GM10266 (cell line): Measurements from ENCODE around the gene LAMA3.

Experiments used
- DNase-seq: peaks from one replicate; pipeline ENCODE4 v3.0.0; 2012; ENCODE audit errors: extremely low spot score
- TF ChIP-seq, protein P1 (sequence below): IDR thresholded peaks from 2 replicates; pipeline ENCODE4 v1.5.1; 2012; ENCODE audit warnings: mild to moderate bottlenecking, low read depth; ENCODE audit not compliant: control insufficient read depth, insufficient read depth; ENCODE audit errors: missing control alignments

The LAMA3 gene

DNA sequence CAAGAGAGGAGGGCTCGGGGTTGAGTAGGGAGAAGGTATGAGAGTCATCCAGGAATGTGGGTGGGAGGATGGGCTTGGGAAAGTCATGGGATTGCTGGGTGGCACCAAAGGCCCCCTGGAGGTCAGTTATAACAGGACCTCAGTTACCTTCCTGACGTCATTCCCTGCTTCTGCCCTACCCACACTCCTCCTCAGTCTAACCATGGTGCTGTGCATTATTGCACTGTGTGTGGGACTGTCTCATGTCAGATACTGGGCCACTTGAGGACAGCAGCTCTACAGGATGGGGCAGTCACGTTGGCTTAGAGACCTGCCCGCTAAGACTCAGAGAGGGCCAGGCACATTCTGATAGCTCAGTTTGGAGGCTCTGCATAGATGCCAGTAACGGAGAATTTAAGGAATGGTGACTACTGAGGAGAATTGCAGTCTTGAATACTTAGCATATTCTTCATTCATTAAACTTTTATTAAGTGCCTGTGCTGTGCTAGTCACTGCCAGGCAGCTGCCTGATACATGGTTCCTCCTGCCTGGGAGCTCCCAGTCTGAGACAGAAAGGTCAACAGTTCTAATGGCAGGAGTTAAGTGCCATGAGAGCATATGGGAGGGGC lies 90.5 kb downstream of the LAMA3 start:
- no peak for DNase-seq
- TF ChIP-seq, protein P1, sequence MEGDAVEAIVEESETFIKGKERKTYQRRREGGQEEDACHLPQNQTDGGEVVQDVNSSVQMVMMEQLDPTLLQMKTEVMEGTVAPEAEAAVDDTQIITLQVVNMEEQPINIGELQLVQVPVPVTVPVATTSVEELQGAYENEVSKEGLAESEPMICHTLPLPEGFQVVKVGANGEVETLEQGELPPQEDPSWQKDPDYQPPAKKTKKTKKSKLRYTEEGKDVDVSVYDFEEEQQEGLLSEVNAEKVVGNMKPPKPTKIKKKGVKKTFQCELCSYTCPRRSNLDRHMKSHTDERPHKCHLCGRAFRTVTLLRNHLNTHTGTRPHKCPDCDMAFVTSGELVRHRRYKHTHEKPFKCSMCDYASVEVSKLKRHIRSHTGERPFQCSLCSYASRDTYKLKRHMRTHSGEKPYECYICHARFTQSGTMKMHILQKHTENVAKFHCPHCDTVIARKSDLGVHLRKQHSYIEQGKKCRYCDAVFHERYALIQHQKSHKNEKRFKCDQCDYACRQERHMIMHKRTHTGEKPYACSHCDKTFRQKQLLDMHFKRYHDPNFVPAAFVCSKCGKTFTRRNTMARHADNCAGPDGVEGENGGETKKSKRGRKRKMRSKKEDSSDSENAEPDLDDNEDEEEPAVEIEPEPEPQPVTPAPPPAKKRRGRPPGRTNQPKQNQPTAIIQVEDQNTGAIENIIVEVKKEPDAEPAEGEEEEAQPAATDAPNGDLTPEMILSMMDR: no peak

DNA sequence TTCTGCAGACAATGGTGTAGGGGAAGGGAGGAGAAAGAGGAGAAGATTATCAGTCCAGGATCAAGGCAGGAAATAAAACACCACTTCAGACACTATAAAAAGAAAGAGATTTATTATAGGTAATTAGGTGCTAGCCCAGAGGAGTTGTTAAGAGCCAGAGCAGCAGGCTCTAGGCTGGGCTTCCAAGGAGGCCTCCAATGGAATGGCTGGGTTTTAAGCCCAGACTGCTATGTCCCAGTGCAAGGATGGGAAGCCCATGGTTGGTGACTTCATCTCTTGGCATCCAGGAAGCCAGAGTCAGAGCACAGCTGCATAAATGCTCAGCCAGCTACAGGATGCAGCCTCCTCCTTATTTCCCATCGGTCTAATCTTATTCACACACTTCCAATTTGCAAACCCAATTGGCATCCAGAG lies 95.6 kb downstream of the LAMA3 start:
- TF ChIP-seq, protein P1: no peak
- DNase-seq: no peak

DNA sequence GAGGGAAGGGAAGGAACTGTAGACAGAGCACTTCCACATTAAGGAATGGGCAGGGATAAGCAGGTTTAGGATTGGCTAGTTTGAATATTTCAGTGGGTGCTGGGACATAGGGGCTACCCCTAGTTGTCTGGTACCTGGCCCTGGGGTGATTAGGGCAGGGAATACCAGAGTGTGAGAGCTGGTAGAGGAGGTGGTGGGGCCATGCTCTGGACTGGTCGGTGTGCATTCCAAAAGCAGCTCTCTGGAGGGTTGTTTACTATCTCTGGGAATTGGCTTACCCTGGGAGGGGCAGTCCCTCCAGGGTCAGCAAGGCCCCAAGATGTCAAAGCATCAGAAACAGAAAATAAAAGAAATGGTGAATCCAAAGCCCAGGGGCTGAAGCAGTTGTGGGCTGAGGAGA lies 103.8 kb downstream of the LAMA3 start:
- TF ChIP-seq, protein P1: no peak
- DNase-seq: no peak

DNA sequence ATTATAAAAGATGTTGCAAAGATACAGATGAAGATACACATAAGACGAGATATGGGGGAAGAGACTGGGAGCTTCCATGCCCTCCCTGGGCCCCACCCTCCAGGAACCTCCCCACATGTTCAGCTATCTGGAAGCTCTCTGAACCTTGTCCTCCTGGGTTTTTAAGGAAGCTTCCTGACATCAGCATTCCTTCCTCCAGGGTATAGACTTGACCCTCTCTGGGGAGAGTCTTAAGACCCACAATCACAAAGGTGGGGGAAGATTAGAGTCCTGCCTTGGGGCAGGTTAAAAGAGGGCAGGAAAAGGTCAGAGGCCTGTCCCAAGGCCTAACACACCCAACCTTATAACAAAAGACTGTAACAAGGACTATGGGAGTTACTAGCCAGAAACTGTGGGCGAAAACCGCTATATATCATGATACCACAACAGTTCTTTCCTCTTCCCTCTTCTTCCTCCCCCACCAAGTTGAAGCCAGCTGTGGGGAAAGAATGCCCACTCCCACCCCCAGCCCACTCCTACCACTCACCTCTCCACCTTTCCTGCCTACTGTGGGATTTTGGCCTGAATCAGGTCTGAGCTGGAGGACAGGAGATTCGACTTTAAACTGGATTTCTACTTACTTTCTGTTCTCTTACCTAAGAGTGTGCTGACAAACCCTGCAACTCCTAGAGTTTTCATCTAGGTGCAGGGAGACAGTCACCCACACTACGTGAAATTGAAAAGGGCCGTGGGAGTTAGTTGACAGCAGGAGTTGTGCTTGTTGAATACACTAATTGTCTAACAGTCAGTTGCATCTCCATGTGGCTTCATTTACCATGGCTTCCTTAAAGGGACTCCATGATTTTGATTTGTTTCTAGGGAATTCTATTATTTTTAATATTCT lies 105.0 kb downstream of the LAMA3 start:
- TF ChIP-seq, protein P1: no peak
- no peak for DNase-seq

DNA sequence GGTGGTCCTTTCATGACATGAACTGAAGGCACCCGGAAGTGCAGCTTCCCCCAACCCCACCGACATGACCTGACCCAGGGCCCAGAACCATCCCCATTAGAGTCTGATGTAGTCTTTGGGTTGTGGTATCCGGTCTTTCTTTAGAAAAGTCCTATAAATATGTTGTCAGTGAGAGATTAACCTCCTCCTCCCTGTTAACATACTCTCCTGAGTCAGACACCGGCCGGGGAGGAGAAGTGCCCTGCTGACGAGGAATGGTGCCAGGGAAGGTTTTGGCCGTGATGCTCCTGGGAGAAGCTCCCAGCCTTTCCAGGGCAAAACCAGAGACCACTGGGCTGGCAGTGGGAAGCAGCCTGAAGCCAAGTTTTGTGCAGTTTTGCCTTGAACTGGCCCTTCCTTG lies 109.0 kb downstream of the LAMA3 start:
- no peak for DNase-seq
- TF ChIP-seq, protein P1: no peak

DNA sequence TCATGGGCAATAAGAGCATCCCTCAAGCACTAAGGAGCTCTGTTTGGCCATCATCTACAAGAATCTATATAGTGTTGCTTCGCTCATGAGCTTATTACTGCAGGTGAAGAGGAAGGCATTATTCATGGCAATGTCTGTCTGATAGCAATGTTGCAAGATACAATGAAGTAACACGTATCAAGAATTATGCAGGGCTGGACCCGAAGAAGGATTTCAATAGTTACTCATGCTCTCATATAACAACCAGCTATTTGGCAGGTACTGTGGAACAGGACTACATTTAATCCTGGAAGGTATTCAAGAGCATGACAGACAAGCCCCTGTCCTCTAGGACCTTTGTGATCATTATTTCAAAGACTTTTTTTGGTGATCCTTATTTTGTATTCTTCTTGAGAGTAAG lies 109.6 kb downstream of the LAMA3 start:
- TF ChIP-seq, protein P1: no peak
- DNase-seq: no peak

DNA sequence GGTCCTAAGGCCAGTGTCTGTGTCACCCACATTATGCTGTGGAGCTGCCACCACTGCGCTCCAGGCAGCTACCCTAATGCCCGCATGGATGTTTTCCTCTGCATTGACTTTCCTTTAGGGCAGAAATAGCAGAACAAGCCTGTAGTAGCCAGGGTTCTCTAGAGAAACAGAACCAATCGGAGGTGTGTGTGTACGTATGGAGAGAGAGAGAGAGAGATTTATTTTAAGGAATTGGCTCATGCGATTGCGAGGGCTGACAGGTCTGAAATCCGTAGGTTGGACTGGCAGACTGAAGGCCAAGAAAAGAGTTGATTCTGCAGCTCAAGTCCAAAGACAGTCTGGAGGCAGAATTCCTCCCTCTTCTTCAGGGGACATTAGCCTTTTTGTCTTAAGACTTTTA lies 110.3 kb downstream of the LAMA3 start:
- no peak for DNase-seq
- TF ChIP-seq, protein P1: no peak
